WTC11 (cell line): ENCODE results near the gene LCA5L. TPM values are rescaled to one million over a fixed set of nuclear protein-coding genes. Genes with fewer than 3 reads are reported as not detected.

Experiments used
- ATAC-seq: fragments of 200-7000 bp; cut with Tn5 transposase; 2 replicates; pipeline ENCODE4 v1.10.0; 2021; ENCODE audit warnings: mild to moderate bottlenecking, moderate library complexity
- CTCF ChIA-PET: fragments of 300-600 bp; sonication (Branson Sonifier 250); formaldehyde crosslinking; loops from one replicate; lab custom pipeline; 2021; ENCODE audit warnings: antibody characterized with exemption; lab: Charles Lee
- POLR2A ChIA-PET: fragments of 350-600 bp; sonication (Branson Sonifier 250); formaldehyde crosslinking; loops from one replicate; lab custom pipeline; 2021; ENCODE audit warnings: antibody characterized with exemption; lab: Charles Lee
- DNase-seq: peaks from one replicate; pipeline ENCODE4 v3.0.0; 2021; ENCODE audit warnings: low spot score
- H3K27ac Mint-ChIP-seq: 2 replicates; pipeline ENCODE4 v1.8.0; 2021; ENCODE audit warnings: mixed read lengths
- H3K27me3 Mint-ChIP-seq: 2 replicates; pipeline ENCODE4 v1.8.0; 2021; ENCODE audit warnings: low read depth, mild to moderate bottlenecking, moderate library complexity, mixed read lengths
- H3K36me3 Mint-ChIP-seq: 2 replicates; pipeline ENCODE4 v1.8.0; 2021; ENCODE audit warnings: mixed read lengths
- H3K4me1 Mint-ChIP-seq: 2 replicates; pipeline ENCODE4 v1.8.0; 2022; ENCODE audit warnings: mixed read lengths
- H3K4me3 Mint-ChIP-seq: 2 replicates; pipeline ENCODE4 v1.8.0; 2021; ENCODE audit warnings: mild to moderate bottlenecking, moderate library complexity, mixed read lengths
- H3K9me3 Mint-ChIP-seq: 2 replicates; pipeline ENCODE4 v1.8.0; 2021; ENCODE audit warnings: mixed read lengths
- ATF1 ChIP-seq: sonication (generic); formaldehyde crosslinking; IDR thresholded peaks from 2 replicates; pipeline ENCODE4 v1.8.1; 2023; ENCODE audit warnings: mild to moderate bottlenecking, moderate library complexity, missing genetic modification reagents
- EMX1 ChIP-seq: fragments of 250-450 bp; sonication (Bioruptor Pico); IDR thresholded peaks from 2 replicates; pipeline ENCODE4 v1.8.0; 2021; ENCODE audit warnings: mild to moderate bottlenecking
- ETV6 ChIP-seq: sonication (generic); formaldehyde crosslinking; IDR thresholded peaks from 2 replicates; pipeline ENCODE4 v1.8.1; 2022; ENCODE audit warnings: mild to moderate bottlenecking, missing genetic modification reagents
- GRHL2 ChIP-seq: fragments of 250-450 bp; sonication (Bioruptor Pico); IDR thresholded peaks from 2 replicates; pipeline ENCODE4 v1.8.0; 2022; ENCODE audit warnings: mild to moderate bottlenecking, moderate library complexity; ENCODE audit not compliant: insufficient replicate concordance, severe bottlenecking
- HMGA2 ChIP-seq: fragments of 250-450 bp; sonication (Bioruptor Pico); IDR thresholded peaks from 2 replicates; pipeline ENCODE4 v1.4.0; 2021; ENCODE audit warnings: mild to moderate bottlenecking, moderate library complexity
- IRF2 ChIP-seq: sonication (generic); formaldehyde crosslinking; IDR thresholded peaks from 2 replicates; pipeline ENCODE4 v1.8.0; 2022; ENCODE audit warnings: low read depth, missing genetic modification reagents, borderline replicate concordance
- PRRX2 ChIP-seq: fragments of 250-450 bp; sonication (Bioruptor Pico); IDR thresholded peaks from 2 replicates; pipeline ENCODE4 v1.8.0; 2021; ENCODE audit warnings: mild to moderate bottlenecking
- SOX15 ChIP-seq: fragments of 250-450 bp; sonication (Bioruptor Pico); IDR thresholded peaks from 2 replicates; pipeline ENCODE4 v1.9.0; 2021; ENCODE audit warnings: mild to moderate bottlenecking
- ZNF219 ChIP-seq: sonication (generic); formaldehyde crosslinking; IDR thresholded peaks from 2 replicates; pipeline ENCODE4 v1.8.0; 2023; ENCODE audit warnings: missing genetic modification reagents, mild to moderate bottlenecking, borderline replicate concordance
- ZNF232 ChIP-seq: sonication (generic); formaldehyde crosslinking; IDR thresholded peaks from 2 replicates; pipeline ENCODE4 v1.8.0; 2022; ENCODE audit warnings: mild to moderate bottlenecking, missing genetic modification reagents
- ZNF263 ChIP-seq: sonication (generic); formaldehyde crosslinking; IDR thresholded peaks from 2 replicates; pipeline ENCODE4 v1.8.1; 2022; ENCODE audit warnings: low read depth, mild to moderate bottlenecking, moderate library complexity, missing genetic modification reagents
- ZNF416 ChIP-seq: fragments of 250-450 bp; sonication (Bioruptor Pico); IDR thresholded peaks from 2 replicates; pipeline ENCODE4 v1.9.0; 2021; ENCODE audit warnings: mild to moderate bottlenecking, inconsistent platforms
- total RNA-seq: library from RNA; stranded (reverse); gene quantifications from 3 replicates; pipeline ENCODE4 v1.2.3, GENCODE V29; 2021
- TF ChIP-seq, protein P1 (sequence below): fragments of 250-450 bp; sonication (Bioruptor Pico); IDR thresholded peaks from 2 replicates; pipeline ENCODE4 v1.9.0; 2021; ENCODE audit warnings: moderate library complexity, mild to moderate bottlenecking, inconsistent platforms, borderline replicate concordance
- TF ChIP-seq, protein P2 (sequence below): sonication (generic); formaldehyde crosslinking; IDR thresholded peaks from 2 replicates; pipeline ENCODE4 v1.8.0; 2022; ENCODE audit warnings: mild to moderate bottlenecking, missing genetic modification reagents
- TF ChIP-seq, protein P3 (sequence below): sonication (generic); formaldehyde crosslinking; IDR thresholded peaks from 2 replicates; pipeline ENCODE4 v1.8.1; 2022; ENCODE audit warnings: low read depth, mild to moderate bottlenecking, moderate library complexity, missing genetic modification reagents, borderline replicate concordance
- TF ChIP-seq, protein P4 (sequence below): sonication (generic); formaldehyde crosslinking; IDR thresholded peaks from 2 replicates; pipeline ENCODE4 v1.8.1; 2023; ENCODE audit warnings: mild to moderate bottlenecking, missing genetic modification reagents, borderline replicate concordance
- TF ChIP-seq, protein P5 (sequence below): fragments of 250-450 bp; sonication (Bioruptor Pico); IDR thresholded peaks from 2 replicates; pipeline ENCODE4 v1.9.0; 2021; ENCODE audit warnings: mild to moderate bottlenecking
- TF ChIP-seq, protein P6 (sequence below): sonication (generic); formaldehyde crosslinking; conservative IDR thresholded peaks from 2 replicates; pipeline ENCODE4 v1.8.1; 2023; ENCODE audit warnings: mild to moderate bottlenecking, low read depth, missing genetic modification reagents, moderate library complexity
- TF ChIP-seq, protein P7 (sequence below): sonication (generic); formaldehyde crosslinking; IDR thresholded peaks from 2 replicates; pipeline ENCODE4 v1.8.1; 2022; ENCODE audit warnings: mild to moderate bottlenecking, missing genetic modification reagents, moderate library complexity, borderline replicate concordance
- TF ChIP-seq, protein P8 (sequence below): sonication (generic); formaldehyde crosslinking; IDR thresholded peaks from 2 replicates; pipeline ENCODE4 v1.8.1; 2022; ENCODE audit warnings: mild to moderate bottlenecking, moderate library complexity, missing genetic modification reagents
- TF ChIP-seq, protein P9 (sequence below): sonication (generic); formaldehyde crosslinking; IDR thresholded peaks from 2 replicates; pipeline ENCODE4 v1.8.1; 2023; ENCODE audit warnings: mild to moderate bottlenecking, missing genetic modification reagents, moderate library complexity

The LCA5L gene
- total RNA-seq, 1 experiment from 2014 or later = 1.0 TPM

DNA sequence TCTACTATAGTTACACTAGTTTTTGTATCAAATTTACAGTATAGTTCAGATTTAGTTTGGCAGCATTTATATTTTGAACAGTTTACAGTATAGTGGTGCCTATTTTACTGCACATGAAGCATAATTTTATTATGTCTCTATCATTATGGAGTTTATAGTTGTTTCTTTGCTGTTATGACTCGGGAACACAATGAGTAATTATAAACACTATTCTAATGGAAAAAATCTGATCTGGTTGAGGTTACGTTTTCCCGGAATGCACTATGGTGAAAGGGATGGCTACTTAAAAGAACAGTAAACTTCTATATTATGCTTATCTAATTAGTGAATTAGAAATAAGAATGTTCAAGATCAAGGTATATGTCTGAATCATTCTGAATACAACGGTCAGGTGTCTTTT is 10.6 kb downstream of the LCA5L start (continued):
- TF ChIP-seq, protein P1, sequence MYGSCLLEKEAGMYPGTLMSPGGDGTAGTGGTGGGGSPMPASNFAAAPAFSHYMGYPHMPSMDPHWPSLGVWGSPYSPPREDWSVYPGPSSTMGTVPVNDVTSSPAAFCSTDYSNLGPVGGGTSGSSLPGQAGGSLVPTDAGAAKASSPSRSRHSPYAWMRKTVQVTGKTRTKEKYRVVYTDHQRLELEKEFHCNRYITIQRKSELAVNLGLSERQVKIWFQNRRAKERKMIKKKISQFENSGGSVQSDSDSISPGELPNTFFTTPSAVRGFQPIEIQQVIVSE (CRISPR knock-in tag) = no peak

DNA sequence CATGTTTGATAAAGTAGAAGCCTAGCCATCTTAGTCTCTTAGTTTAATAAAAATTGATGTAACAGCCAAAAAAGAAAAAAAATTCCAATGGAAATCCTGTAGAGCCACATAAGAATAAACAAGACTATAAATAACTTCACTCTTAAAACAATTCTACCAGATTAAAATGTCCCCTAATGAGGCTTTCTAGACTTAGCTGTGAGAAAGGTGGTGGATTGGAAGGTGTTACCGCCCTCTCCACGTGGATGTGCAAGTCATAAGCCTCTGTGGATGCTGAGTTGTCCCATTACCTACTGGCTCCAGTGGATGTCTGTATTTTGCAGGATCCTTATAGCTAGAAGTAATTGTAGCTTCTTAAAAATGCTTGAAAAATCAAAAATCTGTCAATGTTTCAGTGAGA is 14.6 kb downstream of the LCA5L start:
- peaks cover 17% of the 10 kb centered on the region for H3K4me1 Mint-ChIP-seq
- TF ChIP-seq ZNF416 (CRISPR knock-in tag) (no peak), ATF1 (CRISPR knock-in tag) (no peak), GRHL2 (no peak), ETV6 (CRISPR knock-in tag) (no peak), PRRX2 (CRISPR knock-in tag) (no peak), SOX15 (CRISPR knock-in tag) (no peak), ZNF219 (CRISPR knock-in tag) (no peak), ZNF232 (CRISPR knock-in tag) (no peak), ZNF263 (CRISPR knock-in tag) (no peak), HMGA2 (no peak), EMX1 (CRISPR knock-in tag) (no peak), IRF2 (CRISPR knock-in tag) (no peak)
- TF ChIP-seq, protein P2, sequence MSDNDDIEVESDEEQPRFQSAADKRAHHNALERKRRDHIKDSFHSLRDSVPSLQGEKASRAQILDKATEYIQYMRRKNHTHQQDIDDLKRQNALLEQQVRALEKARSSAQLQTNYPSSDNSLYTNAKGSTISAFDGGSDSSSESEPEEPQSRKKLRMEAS = no peak
- TF ChIP-seq, protein P3, sequence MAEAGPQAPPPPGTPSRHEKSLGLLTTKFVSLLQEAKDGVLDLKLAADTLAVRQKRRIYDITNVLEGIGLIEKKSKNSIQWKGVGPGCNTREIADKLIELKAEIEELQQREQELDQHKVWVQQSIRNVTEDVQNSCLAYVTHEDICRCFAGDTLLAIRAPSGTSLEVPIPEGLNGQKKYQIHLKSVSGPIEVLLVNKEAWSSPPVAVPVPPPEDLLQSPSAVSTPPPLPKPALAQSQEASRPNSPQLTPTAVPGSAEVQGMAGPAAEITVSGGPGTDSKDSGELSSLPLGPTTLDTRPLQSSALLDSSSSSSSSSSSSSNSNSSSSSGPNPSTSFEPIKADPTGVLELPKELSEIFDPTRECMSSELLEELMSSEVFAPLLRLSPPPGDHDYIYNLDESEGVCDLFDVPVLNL (CRISPR knock-in tag) = no peak
- TF ChIP-seq, protein P4, sequence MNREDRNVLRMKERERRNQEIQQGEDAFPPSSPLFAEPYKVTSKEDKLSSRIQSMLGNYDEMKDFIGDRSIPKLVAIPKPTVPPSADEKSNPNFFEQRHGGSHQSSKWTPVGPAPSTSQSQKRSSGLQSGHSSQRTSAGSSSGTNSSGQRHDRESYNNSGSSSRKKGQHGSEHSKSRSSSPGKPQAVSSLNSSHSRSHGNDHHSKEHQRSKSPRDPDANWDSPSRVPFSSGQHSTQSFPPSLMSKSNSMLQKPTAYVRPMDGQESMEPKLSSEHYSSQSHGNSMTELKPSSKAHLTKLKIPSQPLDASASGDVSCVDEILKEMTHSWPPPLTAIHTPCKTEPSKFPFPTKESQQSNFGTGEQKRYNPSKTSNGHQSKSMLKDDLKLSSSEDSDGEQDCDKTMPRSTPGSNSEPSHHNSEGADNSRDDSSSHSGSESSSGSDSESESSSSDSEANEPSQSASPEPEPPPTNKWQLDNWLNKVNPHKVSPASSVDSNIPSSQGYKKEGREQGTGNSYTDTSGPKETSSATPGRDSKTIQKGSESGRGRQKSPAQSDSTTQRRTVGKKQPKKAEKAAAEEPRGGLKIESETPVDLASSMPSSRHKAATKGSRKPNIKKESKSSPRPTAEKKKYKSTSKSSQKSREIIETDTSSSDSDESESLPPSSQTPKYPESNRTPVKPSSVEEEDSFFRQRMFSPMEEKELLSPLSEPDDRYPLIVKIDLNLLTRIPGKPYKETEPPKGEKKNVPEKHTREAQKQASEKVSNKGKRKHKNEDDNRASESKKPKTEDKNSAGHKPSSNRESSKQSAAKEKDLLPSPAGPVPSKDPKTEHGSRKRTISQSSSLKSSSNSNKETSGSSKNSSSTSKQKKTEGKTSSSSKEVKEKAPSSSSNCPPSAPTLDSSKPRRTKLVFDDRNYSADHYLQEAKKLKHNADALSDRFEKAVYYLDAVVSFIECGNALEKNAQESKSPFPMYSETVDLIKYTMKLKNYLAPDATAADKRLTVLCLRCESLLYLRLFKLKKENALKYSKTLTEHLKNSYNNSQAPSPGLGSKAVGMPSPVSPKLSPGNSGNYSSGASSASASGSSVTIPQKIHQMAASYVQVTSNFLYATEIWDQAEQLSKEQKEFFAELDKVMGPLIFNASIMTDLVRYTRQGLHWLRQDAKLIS (CRISPR knock-in tag) = no peak
- TF ChIP-seq, protein P5, sequence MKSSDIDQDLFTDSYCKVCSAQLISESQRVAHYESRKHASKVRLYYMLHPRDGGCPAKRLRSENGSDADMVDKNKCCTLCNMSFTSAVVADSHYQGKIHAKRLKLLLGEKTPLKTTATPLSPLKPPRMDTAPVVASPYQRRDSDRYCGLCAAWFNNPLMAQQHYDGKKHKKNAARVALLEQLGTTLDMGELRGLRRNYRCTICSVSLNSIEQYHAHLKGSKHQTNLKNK (CRISPR knock-in tag) = no peak
- TF ChIP-seq, protein P6, sequence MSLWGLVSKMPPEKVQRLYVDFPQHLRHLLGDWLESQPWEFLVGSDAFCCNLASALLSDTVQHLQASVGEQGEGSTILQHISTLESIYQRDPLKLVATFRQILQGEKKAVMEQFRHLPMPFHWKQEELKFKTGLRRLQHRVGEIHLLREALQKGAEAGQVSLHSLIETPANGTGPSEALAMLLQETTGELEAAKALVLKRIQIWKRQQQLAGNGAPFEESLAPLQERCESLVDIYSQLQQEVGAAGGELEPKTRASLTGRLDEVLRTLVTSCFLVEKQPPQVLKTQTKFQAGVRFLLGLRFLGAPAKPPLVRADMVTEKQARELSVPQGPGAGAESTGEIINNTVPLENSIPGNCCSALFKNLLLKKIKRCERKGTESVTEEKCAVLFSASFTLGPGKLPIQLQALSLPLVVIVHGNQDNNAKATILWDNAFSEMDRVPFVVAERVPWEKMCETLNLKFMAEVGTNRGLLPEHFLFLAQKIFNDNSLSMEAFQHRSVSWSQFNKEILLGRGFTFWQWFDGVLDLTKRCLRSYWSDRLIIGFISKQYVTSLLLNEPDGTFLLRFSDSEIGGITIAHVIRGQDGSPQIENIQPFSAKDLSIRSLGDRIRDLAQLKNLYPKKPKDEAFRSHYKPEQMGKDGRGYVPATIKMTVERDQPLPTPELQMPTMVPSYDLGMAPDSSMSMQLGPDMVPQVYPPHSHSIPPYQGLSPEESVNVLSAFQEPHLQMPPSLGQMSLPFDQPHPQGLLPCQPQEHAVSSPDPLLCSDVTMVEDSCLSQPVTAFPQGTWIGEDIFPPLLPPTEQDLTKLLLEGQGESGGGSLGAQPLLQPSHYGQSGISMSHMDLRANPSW (CRISPR knock-in tag) = no peak
- TF ChIP-seq, protein P7, sequence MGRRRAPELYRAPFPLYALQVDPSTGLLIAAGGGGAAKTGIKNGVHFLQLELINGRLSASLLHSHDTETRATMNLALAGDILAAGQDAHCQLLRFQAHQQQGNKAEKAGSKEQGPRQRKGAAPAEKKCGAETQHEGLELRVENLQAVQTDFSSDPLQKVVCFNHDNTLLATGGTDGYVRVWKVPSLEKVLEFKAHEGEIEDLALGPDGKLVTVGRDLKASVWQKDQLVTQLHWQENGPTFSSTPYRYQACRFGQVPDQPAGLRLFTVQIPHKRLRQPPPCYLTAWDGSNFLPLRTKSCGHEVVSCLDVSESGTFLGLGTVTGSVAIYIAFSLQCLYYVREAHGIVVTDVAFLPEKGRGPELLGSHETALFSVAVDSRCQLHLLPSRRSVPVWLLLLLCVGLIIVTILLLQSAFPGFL (CRISPR knock-in tag) = no peak
- TF ChIP-seq, protein P8, sequence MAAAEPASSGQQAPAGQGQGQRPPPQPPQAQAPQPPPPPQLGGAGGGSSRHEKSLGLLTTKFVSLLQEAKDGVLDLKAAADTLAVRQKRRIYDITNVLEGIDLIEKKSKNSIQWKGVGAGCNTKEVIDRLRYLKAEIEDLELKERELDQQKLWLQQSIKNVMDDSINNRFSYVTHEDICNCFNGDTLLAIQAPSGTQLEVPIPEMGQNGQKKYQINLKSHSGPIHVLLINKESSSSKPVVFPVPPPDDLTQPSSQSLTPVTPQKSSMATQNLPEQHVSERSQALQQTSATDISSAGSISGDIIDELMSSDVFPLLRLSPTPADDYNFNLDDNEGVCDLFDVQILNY = no peak
- TF ChIP-seq, protein P9, sequence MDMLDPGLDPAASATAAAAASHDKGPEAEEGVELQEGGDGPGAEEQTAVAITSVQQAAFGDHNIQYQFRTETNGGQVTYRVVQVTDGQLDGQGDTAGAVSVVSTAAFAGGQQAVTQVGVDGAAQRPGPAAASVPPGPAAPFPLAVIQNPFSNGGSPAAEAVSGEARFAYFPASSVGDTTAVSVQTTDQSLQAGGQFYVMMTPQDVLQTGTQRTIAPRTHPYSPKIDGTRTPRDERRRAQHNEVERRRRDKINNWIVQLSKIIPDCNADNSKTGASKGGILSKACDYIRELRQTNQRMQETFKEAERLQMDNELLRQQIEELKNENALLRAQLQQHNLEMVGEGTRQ (CRISPR knock-in tag) = no peak
- DNase-seq (no peak), ATAC-seq (no peak)
- no peaks in the 10 kb centered on the region for H3K36me3 Mint-ChIP-seq
- H3K9me3 Mint-ChIP-seq = no peaks in the 10 kb centered on the region
- ChIA-PET CTCF (interaction anchor here (0.8 to 3.1 kb wide), 2 partner anchors 10 to 43 kb away, joined by 5 to 19 read pairs; no protein-coding TSS in a partner anchor), POLR2A (no interaction called here)
- H3K27ac Mint-ChIP-seq = no peak overlapping the region
- H3K27me3 Mint-ChIP-seq = no peaks in the 10 kb centered on the region; the same call in 1 of the 2 replicates
- H3K4me3 Mint-ChIP-seq = no peak overlapping the region
